Measurements from ENCODE around the gene OR8K3. TPM values are rescaled to one million over a fixed set of nuclear protein-coding genes. Genes with fewer than 3 reads are reported as not detected.

Gene OR8K3
- not detected in 2 replicates for total RNA-seq

GRCh38 chr11:56314844-56315243 lies at the start of gene OR8K3:
Gene OR8K3 (plus strand): TSS chr11:56315144. CDS start chr11:56318307, 3,163 bp downstream.
- no peak for DNase-seq (ENCODE audit: low spot score)
- no peaks in the 10 kb centered on the region for H3K36me3 Mint-ChIP-seq (ENCODE audit: low read depth)

GRCh38 chr11:56271092-56271491 lies 43.9 kb upstream of the OR8K3 start:
- H3K27me3 Mint-ChIP-seq (ENCODE audit: low read depth), result no peaks in the 10 kb centered on the region
- no peak overlapping the region for H3K27ac Mint-ChIP-seq
- peaks cover 43% of the 10 kb centered on the region for H3K9me3 Mint-ChIP-seq
- no peak overlapping the region for H3K4me3 Mint-ChIP-seq (ENCODE audit: low read depth)
- no peaks in the 10 kb centered on the region for H3K4me1 Mint-ChIP-seq (ENCODE audit: low read depth)
- no peak for DNase-seq (ENCODE audit: low spot score)
- intact Hi-C loops (cut with micrococcal nuclease), result no loop called here
- no peaks in the 10 kb centered on the region for H3K36me3 Mint-ChIP-seq (ENCODE audit: low read depth)

More at GRCh38 chr11:56314844-56315243, at the start of gene OR8K3:
- H3K9me3 Mint-ChIP-seq, result peaks cover 50% of the 10 kb centered on the region
- intact Hi-C loops (cut with micrococcal nuclease), result no loop called here
- no peak within 1 kb of the TSS for H3K27ac Mint-ChIP-seq
- H3K4me3 Mint-ChIP-seq (ENCODE audit: low read depth), result no peak within 1 kb of the TSS
- H3K4me1 Mint-ChIP-seq (ENCODE audit: low read depth), result no peaks in the 10 kb centered on the region
- no peaks in the 10 kb centered on the region for H3K27me3 Mint-ChIP-seq (ENCODE audit: low read depth)

- Mint-ChIP-seq H3K4me1 (ENCODE audit: low read depth) (no peaks in the 10 kb centered on the region), H3K9me3 (peaks cover 41% of the 10 kb centered on the region), H3K36me3 (ENCODE audit: low read depth) (no peaks in the 10 kb centered on the region), H3K4me3 (ENCODE audit: low read depth) (no peak within 1 kb of the TSS), H3K27ac (no peak within 1 kb of the TSS), H3K27me3 (ENCODE audit: low read depth) (no peaks in the 10 kb centered on the region)
- intact Hi-C loops (cut with micrococcal nuclease), result no loop called here
- DNase-seq (ENCODE audit: low spot score), result no peak
Measured at GRCh38 chr11:56273854-56274253, 41.1 kb upstream of the OR8K3 start, which contains the start of gene OR5T1. Gene OR5T1 (plus strand): TSS chr11:56274154. CDS start chr11:56275639, 1,485 bp downstream.

GRCh38 chr11:56292154-56292553 lies 22.8 kb upstream of the OR8K3 start, which contains the start of gene OR8H1:
Gene OR8H1 (minus strand): TSS chr11:56292254. CDS start chr11:56291062, 1,192 bp downstream.
- no peak within 1 kb of the TSS for H3K27ac Mint-ChIP-seq
- H3K4me1 Mint-ChIP-seq (ENCODE audit: low read depth), result no peaks in the 10 kb centered on the region
- H3K27me3 Mint-ChIP-seq (ENCODE audit: low read depth), result no peaks in the 10 kb centered on the region
- H3K4me3 Mint-ChIP-seq (ENCODE audit: low read depth), result no peak within 1 kb of the TSS
- no peak for DNase-seq (ENCODE audit: low spot score)
- no peaks in the 10 kb centered on the region for H3K36me3 Mint-ChIP-seq (ENCODE audit: low read depth)
- peaks cover 42% of the 10 kb centered on the region for H3K9me3 Mint-ChIP-seq
- intact Hi-C loops (cut with micrococcal nuclease), result no loop called here

GRCh38 chr11:56296898-56297297 lies 18.0 kb upstream of the OR8K3 start:
- Mint-ChIP-seq H3K36me3 (ENCODE audit: low read depth) (no peaks in the 10 kb centered on the region), H3K4me3 (ENCODE audit: low read depth) (no peak overlapping the region), H3K4me1 (ENCODE audit: low read depth) (no peaks in the 10 kb centered on the region), H3K27ac (no peak overlapping the region), H3K9me3 (peaks cover 44% of the 10 kb centered on the region), H3K27me3 (ENCODE audit: low read depth) (no peaks in the 10 kb centered on the region)
- intact Hi-C loops (cut with micrococcal nuclease), result no loop called here
- DNase-seq (ENCODE audit: low spot score), result no peak

- H3K4me3 Mint-ChIP-seq (ENCODE audit: low read depth), result no peak overlapping the region
- no peak for DNase-seq (ENCODE audit: low spot score)
- intact Hi-C loops (cut with micrococcal nuclease), result no loop called here
- peaks cover 78% of the 10 kb centered on the region for H3K9me3 Mint-ChIP-seq
- H3K36me3 Mint-ChIP-seq (ENCODE audit: low read depth), result no peaks in the 10 kb centered on the region
- no peaks in the 10 kb centered on the region for H3K27me3 Mint-ChIP-seq (ENCODE audit: low read depth)
- no peaks in the 10 kb centered on the region for H3K4me1 Mint-ChIP-seq (ENCODE audit: low read depth)
- H3K27ac Mint-ChIP-seq, result no peak overlapping the region
Measured at GRCh38 chr11:56307836-56308235, 7.1 kb upstream of the OR8K3 start.

- no peaks in the 10 kb centered on the region for H3K4me1 Mint-ChIP-seq (ENCODE audit: low read depth)
- no peak overlapping the region for H3K4me3 Mint-ChIP-seq (ENCODE audit: low read depth)
- intact Hi-C loops (cut with micrococcal nuclease), result no loop called here
- DNase-seq (ENCODE audit: low spot score), result no peak
- no peaks in the 10 kb centered on the region for H3K36me3 Mint-ChIP-seq (ENCODE audit: low read depth)
- H3K9me3 Mint-ChIP-seq, result peaks cover 41% of the 10 kb centered on the region
- no peaks in the 10 kb centered on the region for H3K27me3 Mint-ChIP-seq (ENCODE audit: low read depth)
- H3K27ac Mint-ChIP-seq, result no peak overlapping the region
Measured at GRCh38 chr11:56331861-56332491, 17.0 kb downstream of the OR8K3 start.

GRCh38 chr11:56333156-56333555 lies 18.2 kb downstream of the OR8K3 start:
- Mint-ChIP-seq H3K9me3 (peaks cover 35% of the 10 kb centered on the region), H3K4me3 (ENCODE audit: low read depth) (no peak overlapping the region), H3K27me3 (ENCODE audit: low read depth) (no peaks in the 10 kb centered on the region), H3K36me3 (ENCODE audit: low read depth) (no peaks in the 10 kb centered on the region), H3K27ac (no peak overlapping the region), H3K4me1 (ENCODE audit: low read depth) (no peaks in the 10 kb centered on the region)
- intact Hi-C loops (cut with micrococcal nuclease), result no loop called here
- DNase-seq (ENCODE audit: low spot score), result no peak

GRCh38 chr11:56340289-56340688 lies 25.3 kb downstream of the OR8K3 start:
- no peaks in the 10 kb centered on the region for H3K36me3 Mint-ChIP-seq (ENCODE audit: low read depth)
- intact Hi-C loops (cut with micrococcal nuclease), result no loop called here
- no peaks in the 10 kb centered on the region for H3K4me1 Mint-ChIP-seq (ENCODE audit: low read depth)
- no peak for DNase-seq (ENCODE audit: low spot score)
- H3K9me3 Mint-ChIP-seq, result peaks cover 51% of the 10 kb centered on the region
- H3K4me3 Mint-ChIP-seq (ENCODE audit: low read depth), result no peak overlapping the region
- H3K27me3 Mint-ChIP-seq (ENCODE audit: low read depth), result no peaks in the 10 kb centered on the region
- no peak overlapping the region for H3K27ac Mint-ChIP-seq

- Mint-ChIP-seq H3K9me3 (peaks cover 33% of the 10 kb centered on the region), H3K4me1 (ENCODE audit: low read depth) (no peaks in the 10 kb centered on the region), H3K27ac (no peak within 1 kb of the TSS), H3K27me3 (ENCODE audit: low read depth) (no peaks in the 10 kb centered on the region), H3K36me3 (ENCODE audit: low read depth) (no peaks in the 10 kb centered on the region), H3K4me3 (ENCODE audit: low read depth) (no peak within 1 kb of the TSS)
- no peak for DNase-seq (ENCODE audit: low spot score)
- intact Hi-C loops (cut with micrococcal nuclease), result no loop called here
Measured at GRCh38 chr11:56345739-56346138, 30.8 kb downstream of the OR8K3 start, which contains the start of gene OR8K1. Gene OR8K1 (plus strand): TSS chr11:56346039. CDS start chr11:56346039, 0 bp downstream.

- no peaks in the 10 kb centered on the region for H3K36me3 Mint-ChIP-seq (ENCODE audit: low read depth)
- DNase-seq (ENCODE audit: low spot score), result no peak
- H3K27ac Mint-ChIP-seq, result no peak within 1 kb of the TSS
- peaks cover 28% of the 10 kb centered on the region for H3K9me3 Mint-ChIP-seq
- intact Hi-C loops (cut with micrococcal nuclease), result no loop called here
- no peaks in the 10 kb centered on the region for H3K4me1 Mint-ChIP-seq (ENCODE audit: low read depth)
- no peak within 1 kb of the TSS for H3K4me3 Mint-ChIP-seq (ENCODE audit: low read depth)
- no peaks in the 10 kb centered on the region for H3K27me3 Mint-ChIP-seq (ENCODE audit: low read depth)
Measured at GRCh38 chr11:56353991-56354390, 39.0 kb downstream of the OR8K3 start, which contains the start of gene OR8J1. Gene OR8J1 (plus strand): TSS chr11:56354291. CDS start chr11:56360247, 5,956 bp downstream.
